Nucleus accumbens (tissue), 56 donors: Measurements from ENCODE around the gene SH2B3.
"Not testable (repeated sequence)": the region's sequence is repeated elsewhere in the genome, so short reads cannot be mapped to it uniquely, and the experiment has no call there.

Experiments used
- DNase-seq, 56 donors: peaks; one replicate each; lab custom pipeline; 2025; lab: John Stamatoyannopoulos, UW

The SH2B3 gene

DNA sequence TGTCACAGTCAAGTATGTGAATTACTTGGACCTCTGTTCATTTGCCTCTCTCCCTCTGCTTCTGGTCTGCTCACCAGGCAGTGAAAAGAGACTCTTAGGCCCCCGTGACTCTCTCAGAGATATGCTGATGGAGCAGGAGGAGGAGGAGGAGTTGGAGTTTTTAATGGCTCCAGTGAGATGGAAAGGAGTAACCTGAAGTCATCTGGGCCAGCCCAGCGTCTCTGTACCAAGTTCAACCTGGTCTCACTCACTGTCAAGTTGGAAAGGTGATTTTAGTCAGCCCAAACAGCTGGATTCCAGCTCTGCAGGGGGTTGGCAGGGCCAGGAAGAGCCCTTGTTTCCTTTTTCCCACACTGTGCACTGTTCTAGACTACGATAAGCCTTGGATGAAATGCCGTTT is 48.6 kb downstream of the SH2B3 start:
- DNase-seq: no peak

DNA sequence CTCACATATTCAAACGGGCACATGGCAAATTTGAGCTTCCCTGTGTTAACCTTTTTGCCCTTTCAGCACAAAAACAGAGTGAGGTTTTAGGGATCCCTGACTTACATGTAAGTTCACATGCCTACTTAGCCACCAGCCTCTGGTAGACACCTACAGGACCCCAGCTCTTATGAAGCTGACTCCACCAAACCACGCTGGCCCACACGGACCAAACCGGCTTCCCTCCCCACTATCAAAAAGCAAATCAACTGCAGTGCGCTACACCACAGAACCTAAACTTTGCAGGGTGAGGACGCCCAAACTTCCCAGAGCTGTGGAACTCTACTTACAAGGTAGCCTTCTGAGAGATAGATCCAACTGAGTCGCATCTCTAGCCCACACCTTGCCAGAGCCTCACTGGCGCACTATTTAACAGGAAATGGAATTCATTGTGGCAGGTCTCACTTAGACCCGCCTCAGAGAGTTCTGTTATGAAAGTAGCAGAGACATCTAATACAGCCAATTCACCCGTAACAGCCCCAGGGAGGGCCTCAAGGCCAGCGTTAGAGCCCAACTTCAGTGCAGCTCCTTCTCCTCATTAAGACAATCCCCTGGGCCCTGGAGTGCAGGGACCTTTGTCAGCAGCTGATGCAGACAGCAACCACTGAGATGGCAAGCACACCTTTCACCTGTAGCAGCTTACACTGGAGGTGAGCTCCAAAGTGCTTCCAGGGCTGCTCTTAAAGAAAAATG is 49.2 kb downstream of the SH2B3 start:
- DNase-seq: no peak

DNA sequence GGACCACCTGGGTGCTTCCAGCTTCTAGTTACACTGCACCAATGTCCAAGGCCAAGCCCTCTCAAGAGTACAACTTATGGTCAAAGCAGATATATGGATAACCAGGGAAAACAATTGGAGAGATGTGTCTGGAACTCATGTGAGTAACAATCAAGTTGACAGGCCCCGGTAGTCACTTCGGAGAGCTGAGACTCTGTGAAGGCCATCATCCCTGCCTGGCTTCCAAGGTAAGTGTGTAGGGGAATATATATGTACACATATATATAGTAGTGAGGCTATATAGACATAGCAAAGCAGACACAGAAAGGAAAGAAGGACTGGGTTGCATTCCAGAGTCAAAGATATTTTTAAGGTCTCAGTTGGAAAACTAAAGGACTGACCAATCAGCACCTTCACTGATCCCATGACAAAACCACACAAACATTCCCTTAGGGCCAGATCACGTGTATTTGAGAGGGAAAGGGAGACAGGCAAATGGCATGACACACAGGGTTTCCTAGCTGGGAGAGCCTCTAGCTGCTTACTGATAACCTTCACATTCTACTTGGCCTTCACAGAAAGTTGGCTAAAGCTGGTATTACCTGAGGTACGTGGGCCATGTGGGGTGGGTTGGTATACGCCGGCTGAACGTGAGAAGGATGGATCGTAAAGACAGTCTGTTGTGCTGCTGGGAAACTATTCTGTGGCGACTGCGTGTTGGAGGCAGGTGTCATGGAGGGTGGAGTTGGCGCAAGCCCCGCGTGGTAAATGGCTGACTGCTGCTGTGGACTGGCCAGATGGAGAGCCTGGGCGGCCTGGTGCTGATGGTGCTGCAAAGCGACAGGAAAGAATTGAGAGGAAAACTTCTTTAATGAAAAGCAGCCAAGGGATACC is 50.0 kb downstream of the SH2B3 start:
- DNase-seq: no peak

DNA sequence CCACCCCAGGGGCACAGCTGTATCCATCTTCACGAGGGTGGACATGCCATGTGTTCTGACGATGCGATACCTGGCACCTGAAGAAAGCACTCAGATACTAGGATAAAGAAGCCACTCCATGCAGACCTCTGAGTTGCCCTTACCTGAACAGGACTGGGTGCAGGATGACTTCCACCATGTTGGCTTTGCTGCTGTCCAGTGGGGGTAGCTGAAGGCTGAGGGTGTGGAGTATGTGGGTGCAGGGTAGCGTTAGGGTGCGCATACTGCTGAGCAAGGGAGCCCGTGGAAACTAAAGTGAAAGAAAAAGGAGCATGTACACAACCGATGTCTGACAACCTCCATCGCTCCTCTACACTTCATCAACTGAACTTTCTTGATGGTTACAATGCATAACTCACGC is 51.3 kb downstream of the SH2B3 start:
- no peak for DNase-seq

DNA sequence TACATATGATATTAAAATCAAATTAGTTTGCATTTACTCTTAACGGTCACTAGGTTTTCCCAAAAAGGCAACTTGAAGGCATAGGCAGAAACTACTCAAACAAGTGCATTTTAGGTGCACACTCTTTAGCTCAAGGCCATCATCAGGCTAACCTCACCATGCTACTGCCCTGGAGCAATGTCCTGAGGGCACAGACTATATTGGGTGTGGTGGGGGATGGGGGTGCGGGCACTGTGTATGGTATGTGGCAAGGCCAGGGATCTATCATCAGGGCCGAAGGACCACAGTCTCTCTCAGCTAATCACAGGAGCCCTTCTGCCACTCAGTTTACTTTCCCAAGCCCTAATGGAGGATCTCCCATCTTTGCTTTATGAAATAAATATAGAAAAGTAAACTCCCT is 51.9 kb downstream of the SH2B3 start:
- DNase-seq: no peak

DNA sequence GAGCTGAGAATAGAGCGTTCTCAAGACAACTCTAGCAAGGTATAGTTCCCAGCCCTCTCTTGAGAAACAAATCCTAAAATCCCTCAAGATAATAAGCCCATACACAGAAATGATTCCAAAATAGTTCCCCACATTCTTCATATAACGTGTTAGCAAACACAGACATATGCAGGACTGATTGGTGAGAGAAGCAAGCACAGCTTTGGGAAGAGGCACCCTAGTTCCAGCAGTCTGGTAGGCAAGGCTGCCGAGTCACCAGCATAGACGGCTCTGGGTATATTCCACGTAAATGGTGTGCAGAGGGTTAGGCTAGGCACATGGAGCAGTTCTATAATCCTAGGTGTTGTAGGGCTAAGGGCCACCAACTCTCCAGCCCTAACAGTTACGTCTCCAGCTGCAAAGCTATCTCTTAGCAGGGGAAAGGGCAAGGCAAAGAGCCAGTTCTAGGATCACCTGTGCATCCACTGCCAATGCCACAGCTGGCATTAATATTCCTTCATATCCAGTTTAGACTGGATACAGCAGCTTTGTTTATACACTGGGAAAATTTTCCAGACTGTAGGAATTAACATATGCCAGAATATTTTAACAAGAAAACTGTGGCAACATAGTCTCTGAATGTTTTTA is 52.9 kb downstream of the SH2B3 start:
- no peak for DNase-seq

DNA sequence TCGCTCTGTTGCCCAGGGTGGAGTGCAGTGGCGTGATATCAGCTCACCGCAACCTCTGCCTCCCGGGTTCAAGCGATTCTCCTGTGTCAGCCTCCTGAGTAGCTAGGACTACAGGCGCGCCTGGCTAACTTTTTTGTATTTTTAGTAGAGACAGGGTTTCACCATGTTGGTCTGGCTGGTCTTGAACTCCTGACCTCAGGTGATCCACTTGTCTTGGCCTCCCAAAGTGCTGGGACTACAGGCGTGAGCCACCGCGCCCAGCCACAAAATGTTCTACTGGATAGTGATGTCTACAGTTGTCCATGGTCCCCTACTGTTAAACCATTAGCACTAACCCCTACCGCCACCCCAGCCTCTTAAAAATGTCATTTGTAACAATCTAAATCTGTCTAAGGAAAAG is 54.4 kb downstream of the SH2B3 start:
- not testable (repeated sequence) for DNase-seq

DNA sequence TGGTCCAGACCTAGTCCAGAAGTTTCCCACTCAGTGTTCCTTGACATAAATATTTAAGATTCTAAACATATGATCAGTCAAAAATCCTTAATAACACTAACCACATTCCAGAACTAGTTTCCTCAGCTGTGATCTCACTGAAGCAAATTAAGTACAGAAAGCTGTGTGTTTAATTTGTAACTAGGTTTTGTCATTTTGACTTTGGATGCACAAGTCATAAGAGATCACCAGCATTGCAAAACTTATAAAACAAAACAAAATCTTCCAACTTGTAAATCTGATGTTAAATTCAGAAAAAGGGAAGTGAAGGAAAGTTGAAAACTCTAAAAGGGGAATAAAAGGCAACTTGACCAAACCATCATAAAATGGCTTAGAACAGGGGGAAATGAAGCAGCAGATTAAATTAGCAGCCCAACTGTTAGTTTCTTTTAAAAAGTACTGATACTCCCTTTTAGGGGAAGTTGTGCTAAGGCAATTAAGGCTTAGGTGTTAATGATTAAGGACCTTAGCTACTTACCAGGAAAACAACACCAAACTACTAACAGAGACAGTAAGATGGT is 56.6 kb downstream of the SH2B3 start:
- no peak for DNase-seq

DNA sequence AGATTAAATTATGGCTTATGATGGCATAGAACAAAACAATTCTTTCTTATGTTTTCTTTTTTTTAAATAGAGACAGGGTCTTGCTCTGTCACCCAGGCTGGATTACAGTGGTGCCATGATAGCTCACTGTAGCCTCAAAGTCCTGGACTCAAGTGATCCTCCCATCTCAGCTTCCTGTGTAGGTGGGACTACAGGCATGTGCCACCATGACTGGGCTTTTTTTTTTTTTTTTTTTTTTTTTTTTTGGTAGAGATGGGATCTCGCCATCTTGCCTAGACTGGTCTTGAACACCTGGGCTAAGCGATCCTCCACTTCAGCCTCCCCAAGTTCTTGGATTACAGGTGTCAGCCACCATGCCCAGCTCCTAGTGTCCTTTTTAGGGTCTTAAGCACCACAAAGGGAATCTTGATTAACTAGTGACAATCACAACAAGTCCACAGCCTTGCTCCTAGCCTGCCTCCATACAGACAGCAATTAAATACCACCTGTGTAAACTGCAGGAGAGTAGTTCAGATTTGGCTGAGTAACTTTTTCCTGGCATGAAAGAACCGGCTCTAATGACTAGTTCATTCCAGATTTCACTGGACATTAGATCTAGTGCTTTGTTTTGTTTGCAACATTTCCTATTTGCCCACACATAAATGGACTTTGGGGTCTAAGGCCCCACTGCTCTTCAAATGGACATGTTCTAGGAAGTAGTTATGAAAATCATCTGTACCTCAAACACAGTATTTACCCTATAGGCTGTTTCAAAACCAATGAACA is 61.6 kb downstream of the SH2B3 start:
- DNase-seq: no peak

DNA sequence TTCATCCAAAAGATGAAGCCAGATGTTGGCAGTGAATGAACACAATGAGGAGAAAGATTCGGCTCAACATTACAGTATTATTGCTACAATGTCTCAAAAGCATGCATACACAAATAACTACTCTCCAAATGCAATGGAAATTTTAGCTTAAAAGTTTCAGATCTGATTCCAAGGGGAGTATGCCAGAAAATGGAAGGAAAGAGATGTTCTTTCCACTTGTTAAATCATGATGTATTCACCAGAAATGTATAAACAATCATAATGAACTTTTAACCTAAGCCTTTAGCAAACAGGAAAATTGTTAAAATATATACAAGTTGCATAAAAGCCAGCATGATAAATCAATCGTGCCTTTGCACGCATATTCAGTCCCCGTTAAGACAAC is 62.1 kb downstream of the SH2B3 start:
- no peak for DNase-seq

DNA sequence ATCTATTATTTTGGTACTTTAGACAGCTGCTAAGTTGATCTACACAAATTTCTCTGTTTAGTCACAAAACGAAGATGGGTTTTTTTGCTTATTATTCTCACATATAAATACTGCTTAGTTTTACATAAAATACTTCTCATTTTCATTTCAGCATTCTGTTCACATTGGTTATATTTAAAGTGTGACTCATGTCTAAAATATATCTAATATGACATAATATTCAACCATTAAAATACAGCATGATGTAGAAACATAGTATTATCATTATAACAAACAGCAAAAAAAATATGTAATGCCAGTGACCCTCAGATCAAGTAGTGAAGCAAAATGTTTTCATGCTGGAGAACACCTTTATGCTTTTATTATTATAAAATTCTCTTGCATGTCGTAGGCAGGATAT is 63.7 kb downstream of the SH2B3 start:
- no peak for DNase-seq

DNA sequence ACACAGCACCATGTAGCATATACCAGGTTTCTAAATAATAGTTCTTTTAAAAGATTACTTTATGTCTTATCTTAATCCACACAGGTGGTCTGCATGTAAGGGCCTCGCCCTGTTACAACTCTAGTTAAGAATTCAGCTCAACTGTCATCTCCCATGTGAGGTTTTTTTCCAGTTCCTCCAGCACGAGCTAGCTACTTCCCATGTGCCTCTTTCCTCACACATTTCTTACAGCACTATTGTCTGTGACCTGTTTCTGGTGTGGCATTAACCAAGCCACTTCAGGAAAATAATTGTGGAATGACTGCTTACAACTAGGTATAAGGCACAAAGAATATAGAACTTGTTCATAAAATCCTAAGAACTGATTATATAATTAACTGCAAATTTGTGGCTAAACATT is 65.5 kb downstream of the SH2B3 start:
- DNase-seq: no peak

DNA sequence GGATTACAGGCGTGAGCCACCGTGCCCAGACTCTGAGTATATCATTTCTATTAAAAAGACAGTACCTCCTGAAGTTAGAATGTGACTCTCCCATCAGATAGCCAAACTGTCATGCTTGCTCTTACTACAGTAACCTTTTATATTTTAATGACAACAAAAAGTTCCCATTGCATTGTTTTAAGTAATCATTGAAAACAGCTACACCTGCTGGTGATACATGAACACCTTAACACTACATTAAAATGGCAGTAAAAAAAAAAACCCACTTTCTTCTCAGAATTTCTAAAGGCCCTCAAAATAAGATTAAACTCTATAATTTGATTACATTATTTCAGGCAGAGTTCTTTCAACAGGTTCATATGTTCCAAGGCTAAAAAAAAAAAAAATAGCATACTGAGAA is 76.7 kb downstream of the SH2B3 start:
- no peak for DNase-seq

DNA sequence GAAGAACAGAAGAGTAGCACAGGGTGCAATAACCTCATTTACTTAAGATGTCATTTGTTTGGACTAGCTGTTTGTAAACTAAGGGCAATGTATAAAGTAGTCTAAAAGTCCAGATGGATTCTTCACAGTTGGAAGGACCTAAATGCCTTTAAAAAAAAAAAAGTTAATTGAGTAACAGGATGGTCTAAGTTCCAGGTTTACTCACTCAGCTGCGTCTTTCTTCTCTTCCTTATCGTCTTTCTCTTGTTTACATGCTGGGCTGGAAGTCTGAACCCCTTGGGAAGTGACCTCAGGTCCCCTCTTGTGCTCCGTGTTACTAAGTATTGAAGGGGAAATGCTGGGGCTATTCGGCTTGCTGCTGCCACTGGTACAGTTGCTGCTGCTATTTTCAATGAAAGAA is 82.5 kb downstream of the SH2B3 start:
- no peak for DNase-seq

DNA sequence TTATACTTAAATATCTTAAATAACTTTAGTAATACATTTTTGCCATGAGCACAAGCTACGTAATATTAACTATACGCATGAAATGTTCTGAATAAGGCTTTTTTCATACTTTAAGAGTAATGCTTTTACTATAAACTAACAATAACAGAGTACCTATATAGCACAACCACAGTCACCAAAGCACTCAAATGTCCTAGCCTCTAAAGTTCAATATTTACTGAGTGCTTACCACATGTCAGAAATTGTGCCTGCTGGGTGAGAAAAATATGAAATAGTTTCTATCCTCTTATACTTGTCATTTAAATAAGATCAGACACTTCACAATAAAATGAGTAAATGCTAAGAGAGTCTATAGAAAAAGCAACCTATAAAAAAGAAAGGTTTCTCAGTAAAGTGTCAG is 83.1 kb downstream of the SH2B3 start:
- DNase-seq: no peak

DNA sequence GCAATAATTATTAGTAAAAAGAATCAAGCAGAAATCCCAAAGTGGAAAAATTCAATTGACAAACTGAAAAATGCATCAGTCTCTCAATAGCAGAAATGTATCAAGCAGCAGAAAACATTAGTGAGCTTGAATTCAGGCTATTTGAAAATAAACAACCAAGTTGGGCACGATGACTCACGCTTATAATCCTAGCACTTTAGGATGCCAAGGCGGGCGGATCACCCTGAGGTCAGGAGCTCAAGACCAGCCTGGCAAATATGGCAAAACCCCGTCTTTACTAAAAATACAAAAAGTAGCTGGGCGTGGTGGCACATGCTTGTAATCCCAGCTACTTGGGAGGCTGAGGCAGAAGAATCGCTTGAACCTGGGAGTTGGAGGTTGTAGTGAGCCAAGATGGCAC is 87.3 kb downstream of the SH2B3 start:
- peak in 1 of 56 donors; percentile 2 for DNase-seq

DNA sequence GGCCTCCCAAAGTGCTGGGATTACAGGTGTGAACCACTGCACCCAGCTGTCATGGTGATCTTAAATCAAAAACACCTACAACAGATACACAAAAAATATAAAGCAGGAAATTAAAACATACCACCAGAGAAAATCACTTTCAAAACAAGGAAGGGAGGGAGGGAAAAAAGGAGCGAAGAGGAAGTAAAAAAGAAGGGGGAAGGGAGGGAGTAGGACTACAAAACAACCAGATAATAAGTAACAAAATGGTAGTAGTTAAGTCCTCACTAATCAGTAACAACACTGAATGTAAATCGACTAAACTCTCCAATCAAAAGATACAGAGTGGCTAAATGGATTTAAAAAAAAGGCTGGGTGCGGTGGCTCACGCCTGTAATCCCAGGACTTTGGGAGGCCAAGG is 89.0 kb downstream of the SH2B3 start:
- DNase-seq: no peak
